ENCODE data around the gene DYNC2I2.
A peak's percentile ranks its signal among the peaks of the same experiment; 100 is the strongest.

Gene DYNC2I2

DNA sequence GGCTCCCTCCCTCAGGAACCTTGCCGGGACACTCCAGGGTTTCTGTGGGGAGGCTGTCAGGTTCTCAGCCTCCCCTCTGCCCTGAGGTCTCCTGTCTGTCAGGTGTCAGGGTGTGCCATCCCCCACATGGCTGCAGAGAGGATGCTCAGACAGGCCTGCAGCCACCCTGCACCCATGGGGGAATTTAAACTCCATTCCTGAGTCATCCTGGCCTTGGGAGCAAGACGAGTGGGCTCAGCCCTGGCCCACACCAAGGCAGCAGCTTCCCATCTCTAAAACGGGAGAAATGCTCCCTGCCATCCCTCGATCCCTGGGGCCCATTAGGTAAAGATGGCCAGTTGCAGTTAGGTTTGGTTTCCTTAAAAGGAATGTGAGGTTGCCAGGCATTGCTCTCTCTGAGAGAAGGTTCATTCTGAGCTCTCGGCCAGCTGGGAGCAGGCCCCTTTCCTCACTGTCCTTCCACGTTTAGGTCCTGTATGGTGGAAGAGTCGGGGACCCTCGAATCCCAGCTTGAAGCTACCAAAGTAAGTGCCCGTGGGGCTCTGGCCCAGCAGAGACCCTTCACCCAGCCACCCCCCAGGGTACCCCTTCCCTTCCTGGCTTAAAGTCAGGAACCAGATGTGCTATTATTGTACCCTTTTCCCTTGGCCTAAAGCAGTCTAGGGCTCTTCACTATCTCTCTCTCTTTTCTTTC is 26.6 kb downstream of the DYNC2I2 start:
- DNase-seq (ENCODE audit: low spot score) = no peak
- ChIA-PET CTCF (interaction anchor here (0.7 kb wide), 1 partner anchor 31 kb away, joined by 4 read pairs; no protein-coding TSS in a partner anchor), POLR2A (ENCODE audit: low non-redundant PET) (no interaction called here)
- TF ChIP-seq, protein P1, sequence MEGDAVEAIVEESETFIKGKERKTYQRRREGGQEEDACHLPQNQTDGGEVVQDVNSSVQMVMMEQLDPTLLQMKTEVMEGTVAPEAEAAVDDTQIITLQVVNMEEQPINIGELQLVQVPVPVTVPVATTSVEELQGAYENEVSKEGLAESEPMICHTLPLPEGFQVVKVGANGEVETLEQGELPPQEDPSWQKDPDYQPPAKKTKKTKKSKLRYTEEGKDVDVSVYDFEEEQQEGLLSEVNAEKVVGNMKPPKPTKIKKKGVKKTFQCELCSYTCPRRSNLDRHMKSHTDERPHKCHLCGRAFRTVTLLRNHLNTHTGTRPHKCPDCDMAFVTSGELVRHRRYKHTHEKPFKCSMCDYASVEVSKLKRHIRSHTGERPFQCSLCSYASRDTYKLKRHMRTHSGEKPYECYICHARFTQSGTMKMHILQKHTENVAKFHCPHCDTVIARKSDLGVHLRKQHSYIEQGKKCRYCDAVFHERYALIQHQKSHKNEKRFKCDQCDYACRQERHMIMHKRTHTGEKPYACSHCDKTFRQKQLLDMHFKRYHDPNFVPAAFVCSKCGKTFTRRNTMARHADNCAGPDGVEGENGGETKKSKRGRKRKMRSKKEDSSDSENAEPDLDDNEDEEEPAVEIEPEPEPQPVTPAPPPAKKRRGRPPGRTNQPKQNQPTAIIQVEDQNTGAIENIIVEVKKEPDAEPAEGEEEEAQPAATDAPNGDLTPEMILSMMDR (conservative IDR thresholded peaks at IDR 0.05; ENCODE audit: low read depth) = no peak
- H3K27ac ChIP-seq = peak overlapping the region; percentile 99

DNA sequence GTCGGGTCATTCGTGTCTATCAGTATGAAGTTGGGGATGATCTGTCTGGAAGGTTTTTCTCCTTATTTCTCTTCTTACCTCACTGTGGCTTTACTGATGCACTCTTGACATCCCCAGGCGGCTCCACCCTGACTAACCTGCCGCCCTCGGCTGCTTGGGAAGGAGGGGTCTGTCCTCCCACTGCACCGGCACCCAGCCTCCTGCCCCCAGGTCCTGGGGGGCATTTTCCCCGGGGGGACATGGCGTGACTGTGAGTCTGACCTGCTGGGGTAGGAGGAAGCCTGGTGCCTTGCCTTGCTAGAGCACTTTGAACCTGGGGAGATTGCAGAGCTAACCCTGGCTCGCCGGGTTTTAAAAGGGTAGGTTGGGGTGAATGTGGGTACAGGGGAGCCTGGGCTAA is 27.5 kb downstream of the DYNC2I2 start:
- ChIA-PET POLR2A (ENCODE audit: low non-redundant PET) (no interaction called here), CTCF (interaction anchor here (0.7 kb wide), 1 partner anchor 30 kb away, joined by 4 read pairs; no protein-coding TSS in a partner anchor)
- peak overlapping the region; percentile 99 for H3K27ac ChIP-seq
- no peak for DNase-seq (ENCODE audit: low spot score)
- TF ChIP-seq, protein P1 (conservative IDR thresholded peaks at IDR 0.05; ENCODE audit: low read depth) = no peak

DNA sequence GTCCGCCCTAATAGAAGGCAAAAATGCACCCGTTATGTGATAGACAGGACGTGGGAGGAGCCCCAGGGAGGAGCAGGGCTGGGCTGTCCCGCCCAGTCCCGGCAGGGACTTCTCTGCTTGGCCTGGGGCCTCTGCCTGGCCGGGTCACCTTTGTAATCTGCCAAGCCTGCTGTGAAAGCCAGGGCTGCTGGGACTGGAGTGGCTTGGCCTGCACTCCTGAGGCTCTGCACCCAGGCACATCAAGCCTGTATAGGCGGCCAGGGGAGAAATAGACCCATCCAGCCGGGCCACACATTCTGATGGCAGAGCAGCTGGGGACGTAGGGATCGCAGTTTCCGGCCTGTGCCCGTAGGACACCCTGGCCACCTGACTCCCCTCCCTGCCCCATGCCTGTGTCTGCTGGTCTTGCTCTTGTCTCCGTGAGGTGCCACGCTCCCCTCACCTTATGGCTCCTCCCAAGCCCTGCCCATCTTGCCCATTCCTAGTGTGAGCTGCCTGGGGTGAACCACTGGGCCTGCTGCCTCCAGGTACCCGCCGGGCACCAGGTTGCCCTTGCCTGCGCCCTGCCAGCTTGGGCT is 28.1 kb downstream of the DYNC2I2 start:
- CTCF ChIA-PET = interaction anchor here (0.6 kb wide), 1 partner anchor 41 kb away, joined by 4 read pairs; no protein-coding TSS in a partner anchor

DNA sequence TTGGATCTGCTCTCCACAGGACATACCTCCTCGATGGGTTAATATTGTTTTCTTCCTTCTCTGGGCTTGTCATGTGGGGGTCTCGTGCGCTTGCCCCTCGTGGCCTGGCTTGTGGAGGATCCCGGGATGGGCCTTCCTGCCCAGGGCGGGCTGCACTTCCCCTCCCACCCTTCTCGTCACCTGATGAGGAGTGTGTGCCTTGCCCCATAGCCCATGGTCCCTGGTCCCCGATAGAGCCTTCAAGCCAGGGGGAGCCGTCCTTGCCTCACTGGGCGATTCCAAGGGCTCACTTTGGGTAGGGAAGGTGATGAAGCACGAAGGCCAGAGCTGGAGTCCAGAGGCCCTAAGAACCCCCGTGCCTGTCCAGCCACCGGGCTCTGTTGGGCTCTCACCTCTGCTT is 28.7 kb downstream of the DYNC2I2 start:
- H3K27ac ChIP-seq = peak overlapping the region; percentile 99
- no peak for DNase-seq (ENCODE audit: low spot score)
- ChIA-PET POLR2A (ENCODE audit: low non-redundant PET) (no interaction called here), CTCF (interaction anchor here (0.6 kb wide), 1 partner anchor 40 kb away, joined by 4 read pairs; no protein-coding TSS in a partner anchor)
- TF ChIP-seq, protein P1 (conservative IDR thresholded peaks at IDR 0.05; ENCODE audit: low read depth) = no peak

More for the DNA sequence above, 28.1 kb downstream of the DYNC2I2 start:
- POLR2A ChIA-PET (ENCODE audit: low non-redundant PET) = no interaction called here
- H3K27ac ChIP-seq = peak overlapping the region; percentile 99
- DNase-seq (ENCODE audit: low spot score) = peak; percentile 46
- TF ChIP-seq, protein P1 (conservative IDR thresholded peaks at IDR 0.05; ENCODE audit: low read depth) = no peak

GRCh38 chr9:128627127-128627715 is 29.4 kb downstream of the DYNC2I2 start:
- TF ChIP-seq, protein P1 (conservative IDR thresholded peaks at IDR 0.05; ENCODE audit: low read depth) = no peak
- H3K27ac ChIP-seq = peak overlapping the region; percentile 99
- DNase-seq (ENCODE audit: low spot score) = no peak
- CTCF ChIA-PET = interaction anchor here (0.6 kb wide), 1 partner anchor 1030 kb away, joined by 3 read pairs; no protein-coding TSS in a partner anchor
- POLR2A ChIA-PET (ENCODE audit: low non-redundant PET) = interaction anchor here (0.7 to 1.1 kb wide), 2 partner anchors 35 to 46 kb away, joined by 3 to 4 read pairs; no protein-coding TSS in a partner anchor

GRCh38 chr9:128626181-128626580 is 30.5 kb downstream of the DYNC2I2 start:
- ChIA-PET CTCF (interaction anchor here (0.6 to 1.3 kb wide), 2 partner anchors 9 kb away, joined by 3 to 13 read pairs; no protein-coding TSS in a partner anchor), POLR2A (ENCODE audit: low non-redundant PET) (interaction anchor here (0.7 to 1.1 kb wide), 2 partner anchors 36 to 45 kb away, joined by 3 to 4 read pairs; no protein-coding TSS in a partner anchor)
- no peak for DNase-seq (ENCODE audit: low spot score)

More at GRCh38 chr9:128626181-128626580, 30.5 kb downstream of the DYNC2I2 start:
- peak overlapping the region; percentile 99 for H3K27ac ChIP-seq
- TF ChIP-seq, protein P1 (conservative IDR thresholded peaks at IDR 0.05; ENCODE audit: low read depth) = no peak

All from RWPE1 (cell line).